GF-D8 (cell line): ENCODE measurements around the gene PLEKHG2.
"Not testable (repeated sequence)": the region's sequence is repeated elsewhere in the genome, so short reads cannot be mapped to it uniquely, and the experiment has no call there.

Experiments used
- DNase-seq: peaks from one replicate; lab custom pipeline; 2025; lab: John Stamatoyannopoulos, UW

PLEKHG2 gene

DNA sequence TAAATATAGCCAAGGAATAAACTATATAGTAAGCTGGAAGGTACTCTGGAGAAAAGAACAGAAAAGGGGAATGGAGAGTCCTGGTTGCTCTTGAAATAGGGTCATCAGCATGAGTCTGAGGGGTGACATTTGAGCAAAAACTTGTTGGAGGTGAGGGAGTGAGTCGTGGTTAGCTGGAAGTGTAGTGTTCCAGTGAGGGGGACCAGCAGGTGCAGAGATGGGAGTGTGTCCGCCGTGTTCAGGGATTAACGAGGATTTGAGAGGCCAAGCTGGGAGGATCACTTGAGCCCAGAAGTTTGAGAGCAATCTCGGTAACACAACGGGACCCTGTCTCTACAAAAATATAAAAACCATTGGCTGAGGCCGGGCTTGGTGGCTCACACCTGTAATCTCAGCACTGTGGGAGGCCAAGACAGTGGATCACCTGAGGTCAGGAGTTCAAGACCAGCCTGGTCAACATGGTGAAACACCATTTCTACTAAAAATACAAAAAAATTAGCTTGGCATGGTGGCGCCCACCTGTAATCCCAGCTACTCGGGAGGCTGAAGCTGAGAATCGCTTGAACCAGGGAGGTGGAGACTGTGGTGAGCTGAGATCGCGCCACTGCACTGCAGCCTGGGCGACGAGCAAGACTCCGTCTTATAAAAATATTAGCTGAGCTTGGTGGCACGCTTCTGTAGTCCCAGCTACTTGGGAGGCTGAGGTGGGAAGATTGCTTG lies 34.1 kb downstream of the PLEKHG2 start:
- DNase-seq: no peak

- DNase-seq: no peak
Measured at GRCh38 chr19:39448271-39448670, 35.8 kb downstream of the PLEKHG2 start.

DNA sequence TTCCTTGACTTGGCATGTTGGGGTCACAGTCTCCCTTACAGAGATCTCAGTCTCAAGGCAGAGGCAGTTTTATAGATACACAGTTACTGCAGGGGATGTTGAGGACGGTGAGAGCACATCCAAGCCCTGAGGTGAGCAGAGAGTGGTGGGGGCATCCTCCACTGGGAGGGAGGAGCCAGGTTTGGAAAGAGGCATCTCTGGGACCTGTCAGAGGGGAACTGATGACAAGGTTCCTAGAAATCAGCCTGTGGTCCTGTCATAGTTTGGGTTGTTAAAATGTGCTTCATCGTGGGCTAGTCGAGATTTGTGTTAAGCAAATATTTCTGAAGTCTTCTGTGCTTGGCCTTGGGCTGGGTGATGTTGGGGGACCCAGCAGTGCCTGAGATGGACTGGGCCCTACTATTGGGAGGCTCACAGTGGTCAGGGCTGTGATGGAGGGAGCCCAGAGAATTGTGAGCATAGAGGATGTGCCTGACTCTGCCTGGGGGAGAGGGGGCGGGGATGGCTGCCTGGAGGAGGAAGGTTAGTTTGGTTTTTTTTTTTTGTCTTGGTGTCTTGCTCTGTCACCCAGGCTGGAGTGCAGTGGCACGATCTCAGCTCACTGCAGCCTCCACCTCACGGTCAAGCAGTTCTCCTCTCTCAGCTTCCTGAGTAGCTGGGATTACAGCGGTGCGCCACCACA lies 36.8 kb downstream of the PLEKHG2 start:
- DNase-seq: no peak

GRCh38 chr19:39451257-39451656 lies 38.8 kb downstream of the PLEKHG2 start:
- DNase-seq: not testable (repeated sequence)

- no peak for DNase-seq
Measured at GRCh38 chr19:39463403-39463802, 50.9 kb downstream of the PLEKHG2 start.

- no peak for DNase-seq
Measured at GRCh38 chr19:39465956-39466747, 53.7 kb downstream of the PLEKHG2 start.

DNA sequence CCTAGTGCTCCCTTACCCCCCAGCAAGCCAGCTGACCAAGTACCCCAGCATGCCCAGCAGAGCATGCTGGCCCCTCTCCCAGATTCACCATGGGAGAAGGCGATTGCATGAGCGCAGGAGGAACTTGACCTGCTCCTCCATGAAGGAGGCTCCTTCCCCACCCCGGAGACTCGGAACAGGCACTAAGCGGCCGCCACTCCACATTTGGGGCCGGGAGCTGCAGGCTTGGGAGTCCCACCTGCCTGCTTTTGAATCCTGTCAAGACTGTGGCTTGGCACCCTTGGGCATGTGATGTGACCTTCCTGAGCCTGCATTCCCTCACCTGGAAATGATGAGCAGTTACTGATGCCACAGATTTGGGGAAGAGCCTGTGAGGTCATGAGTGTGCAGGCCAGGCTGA lies 55.5 kb downstream of the PLEKHG2 start:
- no peak for DNase-seq

- DNase-seq: no peak
Measured at GRCh38 chr19:39469036-39469435, 56.6 kb downstream of the PLEKHG2 start.

DNA sequence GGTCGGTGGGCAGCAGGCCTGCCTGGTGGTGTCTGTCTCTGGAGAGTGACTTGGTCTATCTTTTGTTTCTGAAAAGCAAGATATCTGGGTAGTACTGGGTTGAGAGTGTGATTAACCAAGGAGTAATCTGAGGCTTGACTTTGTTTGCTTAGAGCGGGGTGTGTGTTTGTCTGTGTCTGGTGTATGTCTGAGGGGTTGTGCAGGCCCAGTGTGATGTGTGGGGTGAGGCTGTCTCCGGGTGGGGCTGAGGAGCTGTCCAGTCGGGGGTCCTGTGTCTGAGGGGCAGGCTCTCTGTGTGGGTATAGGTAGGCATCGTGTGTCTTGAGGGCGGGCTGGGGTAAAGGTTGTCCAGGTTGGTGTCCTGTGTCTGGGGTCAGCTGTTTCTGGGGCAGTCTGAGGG lies 57.1 kb downstream of the PLEKHG2 start:
- DNase-seq: no peak

DNA sequence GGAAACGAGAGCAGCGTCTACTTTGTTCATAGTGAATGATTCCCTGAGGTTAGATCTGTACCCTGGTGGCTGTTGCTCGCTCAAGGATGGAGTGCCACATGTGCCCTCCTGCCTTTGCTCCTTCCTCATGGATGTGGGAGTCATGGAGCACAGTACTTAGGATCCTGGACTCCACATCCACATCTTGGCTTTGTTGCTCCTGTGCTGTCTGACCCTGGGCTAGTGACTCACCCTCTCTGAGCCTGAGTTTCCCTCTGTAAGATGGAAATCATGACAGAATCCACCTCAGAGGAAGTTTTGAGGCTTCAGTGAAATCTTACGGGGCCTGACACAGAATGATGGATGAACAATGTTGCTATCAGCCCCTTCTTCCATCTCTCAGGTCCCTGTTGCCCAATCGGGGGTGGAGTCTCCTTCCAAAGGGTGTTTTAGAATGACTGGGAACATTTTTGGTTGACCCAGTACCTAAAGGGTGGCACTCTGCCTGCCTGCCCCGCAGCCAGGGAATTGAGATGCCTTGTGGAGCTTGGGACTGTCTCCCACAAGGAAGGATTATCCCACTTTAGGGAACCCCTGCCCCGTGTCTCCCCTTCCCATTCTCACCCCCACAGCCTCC lies 58.4 kb downstream of the PLEKHG2 start:
- no peak for DNase-seq

DNA sequence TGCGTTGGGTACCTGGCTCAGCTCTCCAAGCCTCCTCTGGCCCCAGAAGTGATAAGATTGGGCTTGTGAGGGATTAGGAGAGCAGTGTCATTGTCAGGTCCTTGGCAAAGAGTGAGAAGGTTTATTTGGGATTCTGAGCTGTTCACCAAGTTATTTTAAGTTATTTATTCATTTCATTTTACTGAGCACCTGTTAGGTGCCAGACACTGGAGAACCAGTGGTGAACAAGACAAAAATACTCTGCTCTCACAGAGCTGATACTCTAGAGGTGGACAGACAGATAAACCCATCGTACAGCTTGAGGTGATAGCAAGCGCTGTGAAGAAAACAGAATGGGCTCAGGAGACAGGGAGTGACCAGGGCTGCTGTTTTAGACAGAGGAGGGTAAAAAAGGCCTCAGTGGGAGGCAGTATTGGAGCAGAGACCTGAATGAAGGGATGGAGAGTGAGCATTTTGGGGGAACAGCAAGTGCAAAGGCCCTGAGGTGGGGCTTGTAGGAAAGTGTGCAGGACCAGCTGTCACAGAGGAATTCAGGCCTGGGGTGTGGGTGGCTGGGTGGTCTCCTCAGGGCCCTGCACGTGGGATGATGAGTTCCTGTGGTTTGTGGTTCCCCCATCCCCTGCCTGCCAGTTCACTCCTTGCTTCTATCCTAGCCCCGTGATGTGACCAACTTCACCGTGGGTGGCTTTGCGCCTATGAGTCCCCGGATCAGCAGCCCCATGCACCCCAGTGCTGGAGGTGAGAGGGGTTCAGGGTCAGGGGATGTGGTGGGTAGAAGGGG lies 59.5 kb downstream of the PLEKHG2 start:
- DNase-seq: no peak

DNA sequence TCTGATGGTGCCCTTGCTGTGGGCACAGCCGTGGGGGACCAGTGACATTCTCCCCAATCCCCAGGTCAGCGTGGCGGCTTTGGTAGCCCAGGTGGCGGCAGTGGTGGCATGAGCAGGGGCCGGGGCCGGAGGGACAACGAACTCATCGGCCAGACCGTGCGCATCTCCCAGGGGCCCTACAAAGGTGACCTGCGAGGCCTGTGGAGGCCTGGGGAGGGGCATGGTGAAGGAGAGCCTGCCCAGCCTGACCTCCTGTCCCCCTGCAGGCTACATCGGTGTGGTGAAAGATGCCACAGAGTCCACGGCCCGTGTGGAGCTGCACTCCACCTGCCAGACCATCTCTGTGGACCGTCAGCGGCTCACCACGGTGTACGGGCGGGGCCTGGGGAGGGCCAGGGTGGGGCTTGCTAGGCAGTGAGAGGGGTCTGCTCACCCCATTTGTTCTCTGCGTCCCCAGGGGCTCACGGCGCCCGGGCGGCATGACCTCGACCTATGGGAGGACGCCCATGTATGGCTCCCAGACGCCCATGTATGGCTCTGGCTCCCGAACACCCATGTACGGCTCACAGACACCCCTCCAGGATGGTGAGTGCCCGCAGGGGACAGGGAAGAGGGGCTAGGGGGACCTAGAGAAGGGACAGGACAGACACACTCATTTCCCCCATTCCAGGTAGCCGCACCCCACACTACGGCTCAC lies 60.4 kb downstream of the PLEKHG2 start:
- no peak for DNase-seq

DNA sequence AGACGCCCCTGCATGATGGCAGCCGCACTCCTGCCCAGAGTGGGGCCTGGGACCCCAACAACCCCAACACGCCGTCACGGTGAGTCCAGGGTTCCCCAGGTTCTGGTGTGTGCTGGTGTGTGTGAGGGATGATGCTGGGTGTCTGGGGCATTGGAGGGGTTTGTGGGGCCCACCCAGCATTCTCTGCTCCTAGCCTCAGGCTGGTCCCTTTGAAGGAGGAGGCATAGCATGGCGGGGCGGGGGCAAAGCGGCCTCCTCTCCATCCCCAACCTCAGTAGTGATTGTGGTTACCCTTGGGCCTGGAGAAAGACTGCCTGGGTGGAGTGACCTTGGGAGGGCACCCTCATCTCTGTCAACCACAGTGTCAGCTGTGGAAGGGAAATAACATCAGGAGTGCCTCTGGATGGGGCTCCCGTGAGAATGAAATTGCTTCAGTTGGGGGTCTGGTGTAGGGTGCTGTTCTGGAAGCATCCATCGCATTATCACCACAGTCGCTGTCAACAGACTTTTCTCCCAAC lies 61.0 kb downstream of the PLEKHG2 start:
- no peak for DNase-seq

DNA sequence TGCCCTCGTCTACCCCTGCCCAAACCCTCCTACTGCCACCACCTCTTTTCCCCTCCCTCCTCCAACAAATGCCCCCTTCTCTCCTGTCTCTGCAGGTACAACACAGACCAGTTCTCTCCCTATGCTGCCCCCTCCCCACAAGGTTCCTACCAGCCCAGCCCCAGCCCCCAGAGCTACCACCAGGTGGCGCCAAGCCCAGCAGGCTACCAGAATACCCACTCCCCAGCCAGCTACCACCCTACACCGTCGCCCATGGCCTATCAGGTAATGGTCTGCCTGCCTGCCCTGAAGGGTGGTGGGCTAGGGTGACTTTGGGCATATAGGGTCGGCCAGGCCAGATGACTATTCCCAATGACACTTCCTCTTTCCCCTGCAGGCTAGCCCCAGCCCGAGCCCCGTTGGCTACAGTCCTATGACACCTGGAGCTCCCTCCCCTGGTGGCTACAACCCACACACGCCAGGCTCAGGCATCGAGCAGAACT lies 61.7 kb downstream of the PLEKHG2 start:
- DNase-seq: no peak

DNA sequence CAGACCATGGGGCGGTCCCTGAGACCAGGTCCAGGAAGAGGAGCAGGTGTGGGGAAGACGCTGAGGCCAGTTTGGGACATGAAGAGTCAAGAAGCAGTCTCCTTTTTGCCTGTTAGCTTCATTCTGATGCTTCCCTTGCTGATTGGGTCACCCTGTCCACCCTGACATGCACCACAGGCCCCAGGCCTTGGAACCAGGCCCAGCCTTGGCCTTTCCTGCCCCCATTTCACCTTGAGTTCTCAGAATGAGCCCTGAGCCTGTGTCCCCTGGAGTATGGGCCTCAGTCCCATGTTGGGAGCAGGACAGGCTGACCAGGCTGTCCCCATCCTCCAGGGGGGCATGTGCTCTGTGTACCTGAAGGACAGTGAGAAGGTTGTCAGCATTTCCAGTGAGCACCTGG lies 63.3 kb downstream of the PLEKHG2 start:
- no peak for DNase-seq
